Epidermal melanocyte (primary cell): ENCODE results near the gene ARHGEF10L.
A peak's percentile ranks its signal among the peaks of the same experiment; 100 is the strongest.
"Not testable (repeated sequence)": the region's sequence is repeated elsewhere in the genome, so short reads cannot be mapped to it uniquely, and the experiment has no call there.

Experiments
- DNase-seq: peaks from one replicate; pipeline ENCODE4 v3.0.0; 2011; ENCODE audit warnings: low spot score; ENCODE audit not compliant: insufficient read length

Gene ARHGEF10L, protein sequence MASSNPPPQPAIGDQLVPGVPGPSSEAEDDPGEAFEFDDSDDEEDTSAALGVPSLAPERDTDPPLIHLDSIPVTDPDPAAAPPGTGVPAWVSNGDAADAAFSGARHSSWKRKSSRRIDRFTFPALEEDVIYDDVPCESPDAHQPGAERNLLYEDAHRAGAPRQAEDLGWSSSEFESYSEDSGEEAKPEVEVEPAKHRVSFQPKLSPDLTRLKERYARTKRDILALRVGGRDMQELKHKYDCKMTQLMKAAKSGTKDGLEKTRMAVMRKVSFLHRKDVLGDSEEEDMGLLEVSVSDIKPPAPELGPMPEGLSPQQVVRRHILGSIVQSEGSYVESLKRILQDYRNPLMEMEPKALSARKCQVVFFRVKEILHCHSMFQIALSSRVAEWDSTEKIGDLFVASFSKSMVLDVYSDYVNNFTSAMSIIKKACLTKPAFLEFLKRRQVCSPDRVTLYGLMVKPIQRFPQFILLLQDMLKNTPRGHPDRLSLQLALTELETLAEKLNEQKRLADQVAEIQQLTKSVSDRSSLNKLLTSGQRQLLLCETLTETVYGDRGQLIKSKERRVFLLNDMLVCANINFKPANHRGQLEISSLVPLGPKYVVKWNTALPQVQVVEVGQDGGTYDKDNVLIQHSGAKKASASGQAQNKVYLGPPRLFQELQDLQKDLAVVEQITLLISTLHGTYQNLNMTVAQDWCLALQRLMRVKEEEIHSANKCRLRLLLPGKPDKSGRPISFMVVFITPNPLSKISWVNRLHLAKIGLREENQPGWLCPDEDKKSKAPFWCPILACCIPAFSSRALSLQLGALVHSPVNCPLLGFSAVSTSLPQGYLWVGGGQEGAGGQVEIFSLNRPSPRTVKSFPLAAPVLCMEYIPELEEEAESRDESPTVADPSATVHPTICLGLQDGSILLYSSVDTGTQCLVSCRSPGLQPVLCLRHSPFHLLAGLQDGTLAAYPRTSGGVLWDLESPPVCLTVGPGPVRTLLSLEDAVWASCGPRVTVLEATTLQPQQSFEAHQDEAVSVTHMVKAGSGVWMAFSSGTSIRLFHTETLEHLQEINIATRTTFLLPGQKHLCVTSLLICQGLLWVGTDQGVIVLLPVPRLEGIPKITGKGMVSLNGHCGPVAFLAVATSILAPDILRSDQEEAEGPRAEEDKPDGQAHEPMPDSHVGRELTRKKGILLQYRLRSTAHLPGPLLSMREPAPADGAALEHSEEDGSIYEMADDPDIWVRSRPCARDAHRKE (N-terminal part only)

GRCh38 chr1:17539477-17540254 is at the start of gene ARHGEF10L:
ARHGEF10L (plus strand) TSS chr1:17539698; CDS start chr1:17580596, 40,898 bp downstream.
- DNase-seq = no peak

DNA sequence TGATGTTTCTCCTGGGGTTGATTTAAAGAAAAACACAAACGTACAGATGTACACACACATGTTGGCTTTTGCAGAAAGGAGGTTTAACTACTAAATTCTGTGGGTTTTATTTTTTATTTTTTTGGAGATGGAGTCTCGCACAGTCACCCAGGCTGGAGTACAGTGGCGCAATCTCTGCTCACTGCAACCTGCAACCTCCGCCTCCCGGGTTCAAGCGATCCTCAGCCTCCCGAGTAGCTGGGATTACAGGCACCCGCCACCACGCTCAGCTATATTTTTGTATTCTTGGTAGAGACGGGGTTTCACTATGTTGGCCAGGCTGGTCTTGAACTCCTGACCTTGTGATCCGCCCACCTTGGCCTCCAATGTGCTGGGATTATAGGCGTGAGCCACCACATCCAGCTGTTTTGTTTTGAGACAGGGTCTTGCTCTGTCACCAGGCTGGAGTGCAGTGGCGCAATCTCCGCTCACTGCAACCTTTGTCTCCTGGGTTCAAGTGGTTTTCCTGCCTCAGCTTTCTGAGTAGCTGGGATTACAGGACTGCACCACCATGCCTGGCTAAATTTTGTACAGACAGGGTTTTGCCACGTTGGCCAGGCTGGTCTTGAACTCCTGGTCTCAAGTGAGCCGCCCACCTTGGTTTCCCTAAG is 49.6 kb upstream of the ARHGEF10L start:
- DNase-seq = not testable (repeated sequence)

GRCh38 chr1:17490667-17491066 is 48.8 kb upstream of the ARHGEF10L start:
- DNase-seq = not testable (repeated sequence)

DNA sequence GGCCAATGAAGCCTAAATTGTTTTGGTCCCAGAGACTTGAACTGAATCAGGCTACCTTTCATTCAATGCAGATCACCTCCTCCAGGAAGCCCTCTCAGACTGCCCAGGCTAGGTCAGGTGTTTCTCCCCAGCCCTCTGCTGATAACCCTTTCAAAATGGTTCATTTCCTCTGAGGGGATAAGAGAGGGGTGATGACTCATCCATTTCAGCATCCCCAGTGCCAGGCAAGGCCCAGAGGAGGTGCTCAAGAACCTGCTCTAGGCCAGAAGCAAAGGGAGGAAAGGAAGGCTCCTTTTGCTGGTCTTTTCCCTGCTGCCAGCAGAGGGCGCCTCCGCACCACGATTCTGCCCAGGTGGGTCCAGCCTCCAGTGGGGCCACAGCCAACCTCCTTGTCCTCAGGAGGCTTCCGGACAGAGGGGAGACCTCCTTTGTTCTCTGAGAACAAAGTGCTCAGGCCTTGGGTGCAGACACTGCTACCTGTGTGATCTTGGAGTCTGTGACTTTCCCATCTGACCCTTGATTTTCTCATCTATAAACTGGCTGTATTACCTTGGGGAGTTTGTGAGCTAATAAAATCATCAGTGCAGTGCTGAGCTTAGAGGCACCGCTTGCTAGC is 45.3 kb upstream of the ARHGEF10L start:
- peak; percentile 64 for DNase-seq

DNA sequence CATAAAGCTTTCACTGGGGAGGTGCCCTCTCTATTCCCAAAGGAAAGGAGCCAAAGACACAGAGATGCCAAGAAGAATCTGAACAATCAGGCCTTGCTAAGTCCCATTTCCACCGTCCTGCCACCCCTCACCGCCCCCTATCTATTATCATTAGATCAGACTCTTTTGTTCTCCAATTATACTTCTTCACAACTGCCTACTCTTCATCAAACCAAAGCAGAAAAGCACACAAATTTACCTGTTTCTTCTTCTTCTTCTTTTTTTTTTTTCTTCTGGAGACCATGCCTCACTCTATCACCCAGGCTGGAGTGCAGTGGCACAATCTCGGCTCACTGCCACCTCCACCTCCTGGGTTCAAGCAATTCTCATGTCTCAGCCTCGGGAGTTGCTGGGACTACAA is 43.1 kb upstream of the ARHGEF10L start:
- no peak for DNase-seq

- DNase-seq = no peak
Observed at GRCh38 chr1:17498214-17498613, 41.3 kb upstream of the ARHGEF10L start.

GRCh38 chr1:17502326-17502778 is 37.1 kb upstream of the ARHGEF10L start:
- peak; percentile 89 for DNase-seq

DNA sequence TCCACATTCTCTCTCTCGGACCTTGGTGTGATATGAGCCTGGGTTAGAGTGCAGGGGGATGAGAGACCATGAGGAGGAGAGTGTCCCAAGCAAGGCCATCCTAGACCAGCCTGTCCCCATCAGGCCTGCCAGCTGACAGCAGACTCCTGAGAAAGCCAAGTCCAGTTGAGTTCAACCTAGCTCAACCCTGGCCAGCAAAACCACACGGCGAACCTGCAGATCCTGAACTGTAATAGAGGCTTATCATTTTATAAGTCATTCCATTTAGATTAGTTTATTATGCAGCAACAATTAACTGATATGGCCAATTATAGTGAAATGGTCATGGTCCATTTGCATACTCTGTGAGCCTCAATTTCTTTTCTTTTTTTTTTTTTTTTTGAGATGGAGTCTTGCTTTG is 36.4 kb upstream of the ARHGEF10L start:
- no peak for DNase-seq

GRCh38 chr1:17507200-17507599 is 32.3 kb upstream of the ARHGEF10L start:
- DNase-seq = not testable (repeated sequence)

- DNase-seq = no peak
Observed at GRCh38 chr1:17507915-17508314, 31.6 kb upstream of the ARHGEF10L start.

GRCh38 chr1:17509363-17509762 is 30.1 kb upstream of the ARHGEF10L start:
- no peak for DNase-seq

GRCh38 chr1:17510138-17510537 is 29.4 kb upstream of the ARHGEF10L start:
- DNase-seq = no peak

DNA sequence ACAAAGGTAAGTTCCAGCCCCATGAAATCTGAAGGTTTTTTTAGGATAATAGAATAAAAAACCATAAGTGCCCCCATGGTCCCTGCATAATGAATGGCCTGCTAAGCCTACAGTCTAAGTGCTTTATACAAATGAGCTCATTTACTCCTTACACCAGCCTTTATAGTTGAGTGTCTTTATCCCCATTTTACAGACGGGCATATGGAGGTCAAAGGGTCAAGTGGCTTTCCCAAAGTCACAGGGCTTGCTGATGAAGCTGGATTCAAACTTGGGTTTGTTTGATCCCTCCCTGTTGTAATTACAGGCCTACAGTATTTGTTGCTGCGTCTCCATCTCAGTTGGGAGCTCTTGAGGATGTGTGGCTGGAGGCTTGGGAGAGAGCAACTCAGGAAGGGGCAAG is 28.3 kb upstream of the ARHGEF10L start:
- no peak for DNase-seq

- no peak for DNase-seq
Observed at GRCh38 chr1:17513131-17513530, 26.4 kb upstream of the ARHGEF10L start.

- no peak for DNase-seq
Observed at GRCh38 chr1:17514776-17515175, 24.7 kb upstream of the ARHGEF10L start.

- no peak for DNase-seq
Observed at GRCh38 chr1:17515902-17516301, 23.6 kb upstream of the ARHGEF10L start.

DNA sequence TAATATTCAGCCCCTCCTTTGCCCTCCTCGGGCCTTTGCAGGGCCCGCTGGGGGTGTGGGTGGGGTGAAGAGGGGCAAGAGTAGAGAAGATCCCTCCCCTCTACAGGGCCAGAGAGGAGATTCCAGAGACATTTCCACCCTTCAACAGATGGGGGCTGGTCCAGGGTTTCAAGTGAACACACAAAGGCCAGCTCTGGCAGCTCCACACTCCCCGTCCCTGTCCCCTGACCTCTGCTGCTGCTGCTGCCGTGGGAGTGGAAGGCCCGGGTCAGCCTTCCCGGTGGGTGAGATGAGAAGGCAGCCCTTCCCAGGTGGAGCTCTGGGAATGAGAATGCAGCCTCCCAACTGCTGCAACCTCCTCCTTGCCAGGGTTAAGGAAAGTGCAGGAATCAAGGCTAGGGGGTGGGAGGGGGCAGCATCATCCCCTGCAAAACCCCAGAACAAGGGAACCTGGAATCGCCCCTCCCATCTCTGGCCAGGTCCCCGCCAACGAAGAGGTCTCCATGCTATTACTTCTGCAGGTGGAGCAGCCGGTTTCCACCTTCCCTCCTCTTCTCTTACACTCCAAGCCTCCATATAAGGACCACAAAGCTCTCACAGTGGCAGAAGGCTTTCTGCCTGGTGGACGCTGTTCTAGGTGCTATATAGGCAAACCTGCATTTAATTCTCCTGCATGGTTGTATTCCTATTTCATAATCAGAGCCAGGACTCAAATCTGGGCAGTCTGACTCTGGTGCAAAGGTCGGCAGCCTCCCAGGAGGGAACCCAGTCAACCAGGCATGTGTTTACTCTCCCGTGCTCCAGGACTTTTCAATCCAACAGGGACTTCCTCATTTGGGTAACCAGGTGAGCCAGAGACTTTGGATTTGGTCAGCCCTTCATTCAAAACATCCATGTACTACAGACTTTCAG is 22.9 kb upstream of the ARHGEF10L start:
- DNase-seq = no peak

DNA sequence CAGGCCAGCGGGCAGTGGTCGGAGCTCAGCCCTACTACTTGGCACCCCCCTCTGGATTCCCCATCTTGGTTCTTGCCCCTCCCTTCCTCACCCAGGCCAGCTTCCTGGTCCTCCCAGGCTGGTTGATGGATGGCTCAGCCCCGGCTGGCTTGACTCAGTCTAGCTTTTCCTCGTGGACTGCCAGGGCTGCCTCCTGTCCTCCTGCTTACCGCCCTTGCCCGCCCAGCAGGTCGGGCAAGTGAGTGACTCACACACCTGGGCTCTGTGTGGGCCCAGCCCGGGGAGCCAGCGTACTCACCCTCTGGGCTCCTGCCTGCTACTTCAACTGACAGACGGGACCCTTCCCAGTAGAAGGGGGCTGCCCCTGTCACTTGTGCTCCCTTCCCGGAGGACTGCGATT is 19.5 kb upstream of the ARHGEF10L start:
- DNase-seq = no peak
